ENCODE measurements around the gene THBS2.

- TF ChIP-seq POLR2A (IDR thresholded peaks at IDR 0.05; ENCODE audit: low read depth, low read length) (no peak), CTCF (conservative IDR thresholded peaks at IDR 0.05; ENCODE audit: low read depth, low read length) (no peak), SMC3 (IDR thresholded peaks at IDR 0.05; ENCODE audit: low read depth, low read length) (no peak), ELK1 (IDR thresholded peaks at IDR 0.05; ENCODE audit: borderline replicate concordance, low read depth, low read length) (no peak), RAD21 (IDR thresholded peaks at IDR 0.05; ENCODE audit: low read length) (no peak), MAZ (IDR thresholded peaks at IDR 0.05; ENCODE audit: borderline replicate concordance, low read depth, low read length) (no peak), CEBPB (IDR thresholded peaks at IDR 0.05; ENCODE audit: low read depth, low read length) (no peak), RCOR1 (IDR thresholded peaks at IDR 0.05; ENCODE audit: insufficient replicate concordance, low read length) (no peak), MAFK (IDR thresholded peaks at IDR 0.05; ENCODE audit: low read depth, low read length) (no peak), MXI1 (IDR thresholded peaks at IDR 0.05; ENCODE audit: borderline replicate concordance, low read depth, low read length) (no peak), BHLHE40 (IDR thresholded peaks at IDR 0.05; ENCODE audit: low read depth, low read length) (no peak), RFX5 (IDR thresholded peaks at IDR 0.05; ENCODE audit: low read depth, low read length) (no peak), USF2 (IDR thresholded peaks at IDR 0.05; ENCODE audit: low read depth, low read length) (no peak)
Measured at GRCh38 chr6:169237496-169238134, 16.0 kb downstream of the THBS2 start.
